Testis (tissue), 2 donors: ENCODE data around the gene INHBB.

Source experiments
- POLR2A ChIP-seq: fragments of 450-650 bp; IDR thresholded peaks from one replicate; pipeline ENCODE4 v1.6.1; 2017; ENCODE audit warnings: antibody characterized with exemption, mild to moderate bottlenecking, moderate library complexity
- TF ChIP-seq, protein P1 (sequence below), 3 experiments: fragments of 450-650 bp in 2 of 3; fragments of 200-600 bp in 1 of 3; sonication (generic) in 1 of 3; IDR thresholded peaks; one replicate each; pipeline ENCODE4 v1.5.1; 2016 to 2019; ENCODE audit warnings: antibody characterized with exemption in 3 of 3, mild to moderate bottlenecking in 2 of 3, moderate library complexity in 1 of 3

DNA sequence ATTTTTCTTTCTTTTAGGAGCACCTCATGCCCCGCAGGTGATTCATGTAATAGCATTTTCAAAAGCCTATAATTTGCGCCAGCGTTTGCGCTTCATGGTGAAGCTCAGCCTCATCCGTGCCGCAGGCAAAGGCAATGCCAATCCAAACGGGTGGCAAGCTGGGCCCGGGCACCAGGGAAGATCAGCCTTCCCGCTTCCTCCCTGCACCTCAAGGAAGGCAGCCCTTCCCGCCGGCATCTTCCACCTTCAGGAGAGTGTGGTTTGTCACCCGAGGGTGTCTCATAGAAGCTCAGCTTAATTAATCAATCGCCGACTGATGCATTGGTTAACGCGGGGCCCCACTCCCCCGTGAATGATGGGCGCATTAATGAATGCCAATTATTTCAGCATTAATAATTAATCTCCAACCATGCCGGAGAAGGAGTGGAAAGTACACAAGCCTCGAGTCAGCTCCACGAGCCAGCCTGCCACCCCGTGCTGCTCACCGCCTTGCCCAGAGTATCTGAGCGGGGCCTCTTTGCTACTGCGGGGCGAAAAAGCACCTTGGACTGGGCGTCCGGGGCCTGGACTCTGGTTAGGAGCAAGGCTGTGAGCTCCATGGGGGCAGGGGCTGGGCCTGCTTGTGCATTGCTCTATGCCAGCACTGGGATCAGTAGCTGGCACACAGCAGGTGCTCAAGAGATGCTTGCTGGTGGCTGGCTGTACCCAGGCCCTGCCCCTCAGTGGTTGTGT, 13.0 kb downstream of the INHBB start:
- TF ChIP-seq, protein P1, sequence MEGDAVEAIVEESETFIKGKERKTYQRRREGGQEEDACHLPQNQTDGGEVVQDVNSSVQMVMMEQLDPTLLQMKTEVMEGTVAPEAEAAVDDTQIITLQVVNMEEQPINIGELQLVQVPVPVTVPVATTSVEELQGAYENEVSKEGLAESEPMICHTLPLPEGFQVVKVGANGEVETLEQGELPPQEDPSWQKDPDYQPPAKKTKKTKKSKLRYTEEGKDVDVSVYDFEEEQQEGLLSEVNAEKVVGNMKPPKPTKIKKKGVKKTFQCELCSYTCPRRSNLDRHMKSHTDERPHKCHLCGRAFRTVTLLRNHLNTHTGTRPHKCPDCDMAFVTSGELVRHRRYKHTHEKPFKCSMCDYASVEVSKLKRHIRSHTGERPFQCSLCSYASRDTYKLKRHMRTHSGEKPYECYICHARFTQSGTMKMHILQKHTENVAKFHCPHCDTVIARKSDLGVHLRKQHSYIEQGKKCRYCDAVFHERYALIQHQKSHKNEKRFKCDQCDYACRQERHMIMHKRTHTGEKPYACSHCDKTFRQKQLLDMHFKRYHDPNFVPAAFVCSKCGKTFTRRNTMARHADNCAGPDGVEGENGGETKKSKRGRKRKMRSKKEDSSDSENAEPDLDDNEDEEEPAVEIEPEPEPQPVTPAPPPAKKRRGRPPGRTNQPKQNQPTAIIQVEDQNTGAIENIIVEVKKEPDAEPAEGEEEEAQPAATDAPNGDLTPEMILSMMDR (IDR thresholded peaks at IDR 0.05), result no peak
- TF ChIP-seq POLR2A, result no peak
